Esophagus squamous epithelium (tissue), 5 donors: Measurements from ENCODE around the gene ST6GAL1. TPM values are rescaled to one million over a fixed set of nuclear protein-coding genes. Genes with fewer than 3 reads are reported as not detected.
A peak's percentile ranks its signal among the peaks of the same experiment; 100 is the strongest.

Source experiments
- DNase-seq: peaks from one replicate; lab custom pipeline; 2025; lab: John Stamatoyannopoulos, UW
- H3K27ac ChIP-seq, 4 donors: fragments of 200-600 bp; sonication (generic); one replicate each; pipeline ENCODE4 v1.5.1; 2016 to 2019; ENCODE audit warnings: mild to moderate bottlenecking in 1 of 4
- H3K27me3 ChIP-seq, 4 donors: fragments of 200-600 bp; sonication (generic); 1 replicate in 3 of 4; 2 replicates in 1 of 4; pipeline versions ENCODE4 v1.5.1 to v1.6.0; 2017 to 2021; ENCODE audit warnings: antibody characterized with exemption in 1 of 4
- H3K36me3 ChIP-seq, 3 donors: fragments of 200-600 bp; sonication (generic); one replicate each; pipeline ENCODE4 v1.5.1; 2016 to 2019
- H3K4me1 ChIP-seq, 3 donors: fragments of 200-600 bp; sonication (generic); one replicate each; pipeline ENCODE4 v1.5.1; 2017 to 2019
- H3K4me3 ChIP-seq, 4 donors: fragments of 200-600 bp; sonication (generic); 1 replicate in 3 of 4; 2 replicates in 1 of 4; pipeline ENCODE4 v1.5.1; 2016 to 2019; ENCODE audit warnings: mild to moderate bottlenecking in 2 of 4, moderate library complexity in 1 of 4
- H3K9me3 ChIP-seq, 3 donors: fragments of 200-600 bp; sonication (generic); one replicate each; pipeline ENCODE4 v1.5.1; 2016 to 2019
- POLR2A ChIP-seq, 4 donors: fragments of 450-650 bp; IDR thresholded peaks; one replicate each; pipeline ENCODE4 v1.6.1; 2017; ENCODE audit warnings: antibody characterized with exemption in 4 of 4, mild to moderate bottlenecking in 4 of 4, moderate library complexity in 3 of 4
- WGBS, 2 donors: methylation state at CpG; one replicate each; pipeline ENCODE4 v1.1.5; 2018; 5-methylcytosine and 5-hydroxymethylcytosine counted together
- intact Hi-C: fragments of 100-400 bp; cut with DNase I; formaldehyde crosslinking; loops from one replicate; pipeline ENCODE4 v1.15.0; 2022
- total RNA-seq, 4 donors: library from RNA; depleted of rRNA; stranded (reverse); fragments of >200 nt; gene quantifications; one replicate each; pipeline ENCODE4 v1.1.0, GENCODE V29; 2016
- TF ChIP-seq, protein P1 (sequence below), 6 experiments: fragments of 450-650 bp in 4 of 6; fragments of 200-600 bp in 2 of 6; sonication (generic) in 2 of 6; IDR thresholded peaks; one replicate each; pipeline ENCODE4 v1.5.1; 2016 to 2019; ENCODE audit warnings: antibody characterized with exemption in 6 of 6, mild to moderate bottlenecking in 4 of 6, moderate library complexity in 4 of 6
- donor health status: DM: yes; HTN: yes; CAD: no.

Gene ST6GAL1
- total RNA-seq, 4 donors from 2014 or later: 6.0 to 44.2 (median 15.2) TPM

DNA sequence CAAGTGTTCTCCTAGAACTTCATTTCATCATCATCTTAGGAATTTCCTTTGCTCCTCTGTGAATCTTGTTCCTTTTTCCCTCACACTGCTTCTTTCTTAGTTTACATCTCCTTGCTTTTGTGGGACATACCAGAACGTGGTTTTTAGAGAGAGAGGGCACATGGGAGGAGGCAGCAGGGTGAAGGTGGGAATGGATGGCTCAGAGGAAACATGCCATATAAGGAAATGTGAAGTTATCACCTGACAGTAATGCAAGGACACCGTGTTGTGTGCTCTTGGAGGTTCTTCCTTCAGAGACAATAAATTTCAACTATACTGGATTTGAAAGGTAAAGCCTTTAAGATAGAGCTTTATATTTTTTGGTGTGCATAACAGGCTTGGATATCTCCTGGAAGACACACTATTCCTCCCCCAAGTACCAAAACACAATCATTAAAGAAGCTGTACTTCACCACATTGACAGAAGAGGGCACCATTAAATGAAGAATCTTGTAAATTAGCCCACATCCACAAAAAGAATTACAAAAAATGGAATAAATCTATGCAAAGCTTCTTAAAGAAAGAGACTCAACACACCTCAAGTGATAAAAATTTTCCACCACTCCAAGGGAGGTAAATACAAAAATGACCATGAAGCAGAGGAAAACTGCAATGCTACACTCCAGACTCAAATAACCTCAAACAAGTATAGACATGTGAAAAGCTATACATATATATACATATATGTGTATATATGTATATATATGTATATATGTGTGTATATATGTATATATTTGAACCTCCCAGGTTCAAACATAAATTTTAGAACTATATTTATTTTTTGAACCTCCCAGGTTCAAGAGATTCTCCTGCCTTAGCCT is 182.8 kb downstream of the ST6GAL1 start:
- H3K27ac ChIP-seq: no peak overlapping the region
- H3K9me3 ChIP-seq: no peaks in the 10 kb centered on the region
- no peaks in the 10 kb centered on the region for H3K36me3 ChIP-seq
- no peak for TF ChIP-seq POLR2A (IDR thresholded peaks at IDR 0.05)
- TF ChIP-seq, protein P1, sequence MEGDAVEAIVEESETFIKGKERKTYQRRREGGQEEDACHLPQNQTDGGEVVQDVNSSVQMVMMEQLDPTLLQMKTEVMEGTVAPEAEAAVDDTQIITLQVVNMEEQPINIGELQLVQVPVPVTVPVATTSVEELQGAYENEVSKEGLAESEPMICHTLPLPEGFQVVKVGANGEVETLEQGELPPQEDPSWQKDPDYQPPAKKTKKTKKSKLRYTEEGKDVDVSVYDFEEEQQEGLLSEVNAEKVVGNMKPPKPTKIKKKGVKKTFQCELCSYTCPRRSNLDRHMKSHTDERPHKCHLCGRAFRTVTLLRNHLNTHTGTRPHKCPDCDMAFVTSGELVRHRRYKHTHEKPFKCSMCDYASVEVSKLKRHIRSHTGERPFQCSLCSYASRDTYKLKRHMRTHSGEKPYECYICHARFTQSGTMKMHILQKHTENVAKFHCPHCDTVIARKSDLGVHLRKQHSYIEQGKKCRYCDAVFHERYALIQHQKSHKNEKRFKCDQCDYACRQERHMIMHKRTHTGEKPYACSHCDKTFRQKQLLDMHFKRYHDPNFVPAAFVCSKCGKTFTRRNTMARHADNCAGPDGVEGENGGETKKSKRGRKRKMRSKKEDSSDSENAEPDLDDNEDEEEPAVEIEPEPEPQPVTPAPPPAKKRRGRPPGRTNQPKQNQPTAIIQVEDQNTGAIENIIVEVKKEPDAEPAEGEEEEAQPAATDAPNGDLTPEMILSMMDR (IDR thresholded peaks at IDR 0.05): peak; percentile 29 to 73 (median 57)
- no peaks in the 10 kb centered on the region for H3K27me3 ChIP-seq
- no peaks in the 10 kb centered on the region for H3K4me1 ChIP-seq
- intact Hi-C loops: no loop called here
- WGBS, 2 donors: 38 to 39% methylated on average over 2 of the region's 2 CpGs
- no peak for DNase-seq
- no peak overlapping the region for H3K4me3 ChIP-seq

DNA sequence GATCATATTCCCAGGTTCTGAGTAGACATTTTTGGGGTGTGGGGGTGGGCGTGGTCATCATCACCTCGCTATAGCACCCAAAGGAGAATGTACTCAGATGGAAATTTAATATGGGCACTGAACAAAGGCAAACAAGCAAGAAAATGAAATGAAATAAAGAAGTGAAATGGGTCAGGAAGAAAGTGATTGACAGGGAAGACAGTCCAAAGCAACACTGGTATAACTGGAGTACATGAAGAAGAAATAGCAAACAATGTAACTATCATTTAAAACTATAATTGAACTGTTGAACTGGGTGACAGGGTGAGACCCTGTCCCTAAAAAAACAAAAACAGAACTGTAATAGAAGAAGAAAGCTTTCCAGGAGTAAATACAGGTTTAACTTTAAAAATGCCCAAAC is 184.2 kb downstream of the ST6GAL1 start:
- TF ChIP-seq POLR2A (IDR thresholded peaks at IDR 0.05): no peak
- TF ChIP-seq, protein P1 (IDR thresholded peaks at IDR 0.05): no peak
- Histone ChIP-seq H3K4me3 (no peak overlapping the region), H3K4me1 (no peaks in the 10 kb centered on the region), H3K27ac (no peak overlapping the region), H3K27me3 (no peaks in the 10 kb centered on the region), H3K36me3 (no peaks in the 10 kb centered on the region), H3K9me3 (no peaks in the 10 kb centered on the region)
- no peak for DNase-seq
- whole genome bisulfite sequencing, 2 donors: 80 to 100% methylated on average over 2 of the region's 2 CpGs
- intact Hi-C loops: no loop called here

DNA sequence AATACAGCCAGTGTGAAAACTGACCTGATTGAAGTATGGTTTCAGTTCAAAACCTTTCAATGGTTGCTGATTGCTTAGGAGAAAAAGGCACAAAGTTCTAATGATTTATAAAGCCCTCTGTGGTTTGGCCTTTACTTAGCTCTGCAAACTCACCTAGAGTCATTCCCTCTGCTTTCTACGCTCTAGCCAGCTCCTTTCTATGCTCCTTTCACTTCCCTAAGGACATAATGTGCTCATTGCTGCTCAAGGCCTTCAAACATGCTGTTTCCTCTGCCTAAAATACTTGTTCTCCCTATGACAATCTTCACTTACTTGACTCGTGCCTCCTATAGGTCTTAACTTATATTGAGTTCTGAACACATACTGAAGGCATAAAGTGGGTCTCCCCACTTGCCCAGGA is 190.0 kb downstream of the ST6GAL1 start:
- 75 to 86% methylated on average over 2 of the region's 2 CpGs for WGBS, 2 donors
- peaks cover 0 to 13% (median 0%) of the 10 kb centered on the region in 3 donors for H3K36me3 ChIP-seq
- H3K4me3 ChIP-seq: no peak overlapping the region
- TF ChIP-seq, protein P1 (IDR thresholded peaks at IDR 0.05): no peak
- no peak for TF ChIP-seq POLR2A (IDR thresholded peaks at IDR 0.05)
- no peak overlapping the region for H3K27ac ChIP-seq
- intact Hi-C loops: no loop called here
- H3K27me3 ChIP-seq: no peaks in the 10 kb centered on the region
- H3K9me3 ChIP-seq: no peaks in the 10 kb centered on the region
- DNase-seq: no peak
- no peaks in the 10 kb centered on the region for H3K4me1 ChIP-seq

DNA sequence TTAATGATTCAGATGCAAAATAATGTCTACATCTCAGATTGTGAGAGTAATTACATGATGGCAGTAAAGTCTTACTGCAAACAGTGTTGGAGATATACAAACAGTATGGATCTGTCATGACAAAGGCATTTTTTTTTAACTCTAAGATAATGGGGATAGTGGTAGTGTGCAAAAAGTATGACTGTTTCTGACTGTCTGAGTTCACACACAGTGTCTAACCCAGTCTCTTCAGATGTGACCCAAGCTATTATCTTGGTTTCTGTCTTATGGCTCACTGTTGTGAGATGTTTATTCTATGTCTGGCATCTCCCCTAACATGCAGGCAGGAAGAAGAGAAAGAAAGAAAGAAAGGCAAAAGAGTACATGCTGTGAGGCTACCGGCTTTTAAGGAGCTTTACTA is 191.9 kb downstream of the ST6GAL1 start:
- intact Hi-C loops: no loop called here
- H3K9me3 ChIP-seq: no peaks in the 10 kb centered on the region
- H3K36me3 ChIP-seq: peaks cover 0 to 13% (median 0%) of the 10 kb centered on the region in 3 donors
- H3K4me1 ChIP-seq: no peaks in the 10 kb centered on the region
- H3K4me3 ChIP-seq: no peak overlapping the region
- TF ChIP-seq POLR2A (IDR thresholded peaks at IDR 0.05): no peak
- TF ChIP-seq, protein P1 (IDR thresholded peaks at IDR 0.05): no peak
- WGBS, 2 donors: 89 to 100% methylated on average over 1 of the region's 1 CpG
- DNase-seq: no peak
- H3K27ac ChIP-seq: no peak overlapping the region
- H3K27me3 ChIP-seq: no peaks in the 10 kb centered on the region

DNA sequence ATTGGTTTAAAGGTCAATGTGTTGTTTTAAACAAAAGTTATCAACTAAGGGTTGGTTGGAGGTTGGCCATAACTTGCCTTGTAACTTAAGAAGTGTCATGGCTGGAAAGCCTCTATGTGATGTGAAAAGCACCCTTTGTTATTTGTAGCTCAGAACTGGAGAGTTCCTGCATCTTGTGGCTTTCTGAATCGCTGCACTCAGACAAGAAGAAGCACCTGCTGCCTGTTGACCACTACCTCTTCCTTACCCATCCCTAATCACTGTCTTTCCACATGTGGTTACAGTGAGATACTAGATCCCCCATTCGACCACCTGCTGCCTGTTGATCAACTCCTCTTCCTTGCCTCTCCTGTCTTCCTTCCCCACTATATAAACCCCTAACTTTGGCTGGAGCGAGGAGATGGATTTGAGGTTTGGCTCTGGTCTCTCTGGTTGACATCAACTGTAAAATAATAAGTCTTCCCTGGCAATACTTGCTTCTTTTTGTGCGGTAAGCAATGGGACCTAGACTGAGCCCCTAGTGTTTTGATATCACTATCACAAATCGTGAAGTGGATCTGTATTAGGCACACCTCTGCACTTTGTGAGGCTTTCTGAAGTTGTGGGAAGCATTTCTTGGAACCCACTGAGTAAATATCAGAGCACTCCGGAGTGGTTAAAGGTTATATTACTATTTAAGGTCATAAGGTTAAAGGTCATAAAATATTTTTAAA is 195.1 kb downstream of the ST6GAL1 start:
- H3K4me3 ChIP-seq: no peak overlapping the region
- DNase-seq: no peak
- no peaks in the 10 kb centered on the region for H3K4me1 ChIP-seq
- H3K9me3 ChIP-seq: no peaks in the 10 kb centered on the region
- H3K36me3 ChIP-seq: peaks cover 0 to 9% (median 0%) of the 10 kb centered on the region in 3 donors
- H3K27ac ChIP-seq: no peak overlapping the region
- H3K27me3 ChIP-seq: no peaks in the 10 kb centered on the region
- no peak for TF ChIP-seq POLR2A (IDR thresholded peaks at IDR 0.05)
- TF ChIP-seq, protein P1 (IDR thresholded peaks at IDR 0.05): no peak
- intact Hi-C loops: no loop called here
- 84 to 90% methylated on average over 6 of the region's 6 CpGs for WGBS, 2 donors
